Measurements from ENCODE around the gene DGKI.

DGKI gene

GRCh38 chr7:137407078-137407477 lies 439.7 kb downstream of the DGKI start:
- Histone ChIP-seq H3K4me3 (ENCODE audit: low read depth, low read length) (no peak overlapping the region), H3K9me3 (ENCODE audit: control insufficient read depth, insufficient read depth, low read depth, low read length) (no peaks in the 10 kb centered on the region), H3K27ac (ENCODE audit: extremely low read depth, low read depth, low read length) (no peak overlapping the region), H3K4me1 (ENCODE audit: control insufficient read depth, insufficient read depth, low read length) (no peaks in the 10 kb centered on the region), H3K36me3 (ENCODE audit: control insufficient read depth in 2 of 2, insufficient read depth in 1 of 2, low read length in 2 of 2) (no peaks in the 10 kb centered on the region)
- ChIA-PET CTCF (interaction anchor here (0.7 kb wide), 1 partner anchor 387 kb away, joined by 4 read pairs; no protein-coding TSS in a partner anchor), POLR2A (no interaction called here)
- TF ChIP-seq ZNF280D (tag by site-specific recombination; IDR thresholded peaks at IDR 0.05): no peak
- no peak for TF ChIP-seq ZNF544 (tag by site-specific recombination; IDR thresholded peaks at IDR 0.05)
- TF ChIP-seq ZBTB10 (tag by site-specific recombination; IDR thresholded peaks at IDR 0.05): no peak
- no peak for TF ChIP-seq ZNF629 (tag by site-specific recombination; IDR thresholded peaks at IDR 0.05)
- TF ChIP-seq ZIC2 (tag by site-specific recombination; IDR thresholded peaks at IDR 0.05): no peak
- no peak for TF ChIP-seq ZNF707 (tag by site-specific recombination; IDR thresholded peaks at IDR 0.05)
- TF ChIP-seq WT1 (tag by site-specific recombination; IDR thresholded peaks at IDR 0.05): no peak
- TF ChIP-seq ZNF426 (tag by site-specific recombination; IDR thresholded peaks at IDR 0.05): no peak
- TF ChIP-seq ZNF335 (tag by site-specific recombination; conservative IDR thresholded peaks at IDR 0.05): no peak
- no peak for TF ChIP-seq ZBTB11 (tag by site-specific recombination; conservative IDR thresholded peaks at IDR 0.05; ENCODE audit: low read depth)
- TF ChIP-seq ZNF792 (tag by site-specific recombination; IDR thresholded peaks at IDR 0.05): no peak
- TF ChIP-seq ZXDB (tag by site-specific recombination; IDR thresholded peaks at IDR 0.05): no peak

GRCh38 chr7:137404660-137405317 lies 442.0 kb downstream of the DGKI start:
- Histone ChIP-seq H3K4me3 (ENCODE audit: low read depth, low read length) (no peak overlapping the region), H3K4me1 (ENCODE audit: control insufficient read depth, insufficient read depth, low read length) (no peaks in the 10 kb centered on the region), H3K36me3 (ENCODE audit: control insufficient read depth in 2 of 2, insufficient read depth in 1 of 2, low read length in 2 of 2) (no peaks in the 10 kb centered on the region), H3K9me3 (ENCODE audit: control insufficient read depth, insufficient read depth, low read depth, low read length) (no peaks in the 10 kb centered on the region), H3K27ac (ENCODE audit: extremely low read depth, low read depth, low read length) (no peak overlapping the region)
- POLR2A ChIA-PET: no interaction called here
- CTCF ChIA-PET: no interaction called here
- TF ChIP-seq INSM2 (tag by site-specific recombination; IDR thresholded peaks at IDR 0.05) (no peak), ZNF580 (tag by site-specific recombination; IDR thresholded peaks at IDR 0.05) (no peak), ZNF266 (tag by site-specific recombination; IDR thresholded peaks at IDR 0.05; ENCODE audit: low read depth) (no peak), ATF2 (tag by site-specific recombination; IDR thresholded peaks at IDR 0.05; ENCODE audit: low read depth) (no peak)
